MCF 10A (cell line): ENCODE results near the gene XXYLT1. TPM values are rescaled to one million over a fixed set of nuclear protein-coding genes. Genes with fewer than 3 reads are reported as not detected.

ENCODE experiments used
- BruUV-seq: library from RNA; stranded (reverse); fragments of 400-500 nt; replicated peaks from 2 replicates; lab custom pipeline; 2021; lab: Mats Ljungman, UMichigan
- CTCF ChIA-PET: fragments of 300-600 bp; sonication (Branson Sonifier 250); formaldehyde crosslinking; extraction: SDS; loops from one replicate; lab custom pipeline; 2021; ENCODE audit warnings: antibody characterized with exemption, inconsistent platforms; lab: Yijun Ruan, JAX
- POLR2A ChIA-PET: fragments of 300-600, 350-650 bp; sonication (Branson Sonifier 250); formaldehyde crosslinking; extraction: SDS; loops from one replicate; lab custom pipeline; 2020; ENCODE audit warnings: antibody characterized with exemption, inconsistent platforms; lab: Yijun Ruan, JAX
- DNase-seq: peaks from one replicate; pipeline ENCODE4 v3.0.0-alpha.2; 2018; ENCODE audit not compliant: unreplicated experiment
- H3K27ac Mint-ChIP-seq: one replicate; pipeline ENCODE4 v1.8.0; 2022; ENCODE audit warnings: mild to moderate bottlenecking, low read depth, mixed read lengths; ENCODE audit not compliant: unreplicated experiment
- H3K27me3 Mint-ChIP-seq: one replicate; pipeline ENCODE4 v1.8.0; 2022; ENCODE audit warnings: mixed read lengths; ENCODE audit not compliant: insufficient read depth, unreplicated experiment
- H3K36me3 Mint-ChIP-seq: one replicate; pipeline ENCODE4 v1.8.0; 2022; ENCODE audit warnings: mild to moderate bottlenecking, moderate library complexity, mixed read lengths; ENCODE audit not compliant: insufficient read depth, unreplicated experiment
- H3K4me1 Mint-ChIP-seq: one replicate; pipeline ENCODE4 v1.8.0; 2022; ENCODE audit warnings: mixed read lengths; ENCODE audit not compliant: insufficient read depth, unreplicated experiment
- H3K4me3 Mint-ChIP-seq: one replicate; pipeline ENCODE4 v1.8.0; 2022; ENCODE audit warnings: mild to moderate bottlenecking, moderate library complexity, mixed read lengths; ENCODE audit not compliant: unreplicated experiment
- H3K9me3 Mint-ChIP-seq: one replicate; pipeline ENCODE4 v1.8.0; 2022; ENCODE audit warnings: mixed read lengths; ENCODE audit not compliant: unreplicated experiment
- intact Hi-C: fragments of 100-400 bp; cut with micrococcal nuclease; formaldehyde crosslinking; loops from 2 replicates; pipeline ENCODE4 v1.14.1; 2022
- total RNA-seq: library from RNA; stranded (reverse); gene quantifications from 2 replicates; pipeline ENCODE4 v1.2.3, GENCODE V29; 2022
- TF ChIP-seq, protein P1 (sequence below): fragments of 200-600 bp; IDR thresholded peaks from one replicate; pipeline ENCODE4 v1.8.0; 2022; ENCODE audit warnings: antibody characterized with exemption, mild to moderate bottlenecking; ENCODE audit not compliant: unreplicated experiment

The XXYLT1 gene
- total RNA-seq, 1 experiment from 2014 or later = 10.0 TPM

GRCh38 chr3:195207056-195207455 lies 63.9 kb downstream of the XXYLT1 start:
- no TSS peak for BruUV-seq
- no peak for DNase-seq
- ChIA-PET POLR2A (no interaction called here), CTCF (interaction anchor here (0.5 to 1.2 kb wide), 2 partner anchors 20 to 712 kb away, joined by 3 read pairs; no protein-coding TSS in a partner anchor)
- intact Hi-C loops = no loop called here
- no peak overlapping the region for H3K27ac Mint-ChIP-seq
- no peak overlapping the region for H3K4me3 Mint-ChIP-seq
- H3K36me3 Mint-ChIP-seq = no peaks in the 10 kb centered on the region
- no peaks in the 10 kb centered on the region for H3K9me3 Mint-ChIP-seq
- H3K4me1 Mint-ChIP-seq = peaks cover 15% of the 10 kb centered on the region
- TF ChIP-seq, protein P1, sequence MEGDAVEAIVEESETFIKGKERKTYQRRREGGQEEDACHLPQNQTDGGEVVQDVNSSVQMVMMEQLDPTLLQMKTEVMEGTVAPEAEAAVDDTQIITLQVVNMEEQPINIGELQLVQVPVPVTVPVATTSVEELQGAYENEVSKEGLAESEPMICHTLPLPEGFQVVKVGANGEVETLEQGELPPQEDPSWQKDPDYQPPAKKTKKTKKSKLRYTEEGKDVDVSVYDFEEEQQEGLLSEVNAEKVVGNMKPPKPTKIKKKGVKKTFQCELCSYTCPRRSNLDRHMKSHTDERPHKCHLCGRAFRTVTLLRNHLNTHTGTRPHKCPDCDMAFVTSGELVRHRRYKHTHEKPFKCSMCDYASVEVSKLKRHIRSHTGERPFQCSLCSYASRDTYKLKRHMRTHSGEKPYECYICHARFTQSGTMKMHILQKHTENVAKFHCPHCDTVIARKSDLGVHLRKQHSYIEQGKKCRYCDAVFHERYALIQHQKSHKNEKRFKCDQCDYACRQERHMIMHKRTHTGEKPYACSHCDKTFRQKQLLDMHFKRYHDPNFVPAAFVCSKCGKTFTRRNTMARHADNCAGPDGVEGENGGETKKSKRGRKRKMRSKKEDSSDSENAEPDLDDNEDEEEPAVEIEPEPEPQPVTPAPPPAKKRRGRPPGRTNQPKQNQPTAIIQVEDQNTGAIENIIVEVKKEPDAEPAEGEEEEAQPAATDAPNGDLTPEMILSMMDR = no peak
- H3K27me3 Mint-ChIP-seq = no peaks in the 10 kb centered on the region

GRCh38 chr3:195204360-195205163 lies 66.4 kb downstream of the XXYLT1 start:
- BruUV-seq = no TSS peak
- no peaks in the 10 kb centered on the region for H3K27me3 Mint-ChIP-seq
- peak; percentile 65 for DNase-seq
- H3K9me3 Mint-ChIP-seq = no peaks in the 10 kb centered on the region
- H3K36me3 Mint-ChIP-seq = no peaks in the 10 kb centered on the region
- no peak overlapping the region for H3K27ac Mint-ChIP-seq
- TF ChIP-seq, protein P1 = no peak
- POLR2A ChIA-PET = interaction anchor here (0.6 to 1.8 kb wide), 3 partner anchors 17 to 325 kb away, joined by 3 to 8 read pairs (median 3); no protein-coding TSS in a partner anchor
- CTCF ChIA-PET = interaction anchor here (0.7 kb wide), 1 partner anchor 533 kb away, joined by 3 read pairs; no protein-coding TSS in a partner anchor
- H3K4me3 Mint-ChIP-seq = no peak overlapping the region
- intact Hi-C loops = no loop called here
- H3K4me1 Mint-ChIP-seq = peaks cover 5% of the 10 kb centered on the region

- intact Hi-C loops = no loop called here
- no peaks in the 10 kb centered on the region for H3K36me3 Mint-ChIP-seq
- POLR2A ChIA-PET = interaction anchor here (0.6 to 1.8 kb wide), 2 partner anchors 16 to 204 kb away, joined by 3 to 8 read pairs; no protein-coding TSS in a partner anchor
- H3K27ac Mint-ChIP-seq = no peak overlapping the region
- peaks cover 5% of the 10 kb centered on the region for H3K4me1 Mint-ChIP-seq
- TF ChIP-seq, protein P1 = no peak
- CTCF ChIA-PET = interaction anchor here (0.6 to 1.1 kb wide), 2 partner anchors 18 to 68 kb away, joined by 3 read pairs; partner anchors contain the start of gene XXYLT1
- no peaks in the 10 kb centered on the region for H3K27me3 Mint-ChIP-seq
- no TSS peak for BruUV-seq
- H3K9me3 Mint-ChIP-seq = no peaks in the 10 kb centered on the region
- no peak overlapping the region for H3K4me3 Mint-ChIP-seq
- DNase-seq = no peak
Observed at GRCh38 chr3:195203606-195204005, 67.4 kb downstream of the XXYLT1 start.

- Mint-ChIP-seq H3K27me3 (no peaks in the 10 kb centered on the region), H3K36me3 (no peaks in the 10 kb centered on the region), H3K4me1 (peaks cover 21% of the 10 kb centered on the region), H3K4me3 (no peak overlapping the region), H3K9me3 (no peaks in the 10 kb centered on the region), H3K27ac (no peak overlapping the region)
- TF ChIP-seq, protein P1 = no peak
- ChIA-PET POLR2A (no interaction called here), CTCF (no interaction called here)
- intact Hi-C loops = no loop called here
- BruUV-seq = no TSS peak
- DNase-seq = no peak
Observed at GRCh38 chr3:195201295-195201694, 69.7 kb downstream of the XXYLT1 start.
